Astrocyte of the spinal cord (primary cell): ENCODE measurements around the gene NFE2.
"Not testable (repeated sequence)": the region's sequence is repeated elsewhere in the genome, so short reads cannot be mapped to it uniquely, and the experiment has no call there.

Source experiments
- DNase-seq: peaks from one replicate; pipeline ENCODE4 v3.0.0; 2011; ENCODE audit warnings: low read depth, low spot score
- H3K4me3 ChIP-seq: 2 replicates; pipeline ENCODE4 v1.5.1; 2011; ENCODE audit warnings: low read depth, mild to moderate bottlenecking, low read length, moderate library complexity
- CTCF ChIP-seq: IDR thresholded peaks from 2 replicates; pipeline ENCODE4 v1.5.1; 2012; ENCODE audit warnings: low read depth, mild to moderate bottlenecking, low read length, inconsistent platforms
- in situ Hi-C: cut with HindIII; loops from 2 replicates; pipeline ENCODE4 v1.10.0; 2017; ENCODE audit warnings: low sequenced_read_pairs

The NFE2 gene

DNA sequence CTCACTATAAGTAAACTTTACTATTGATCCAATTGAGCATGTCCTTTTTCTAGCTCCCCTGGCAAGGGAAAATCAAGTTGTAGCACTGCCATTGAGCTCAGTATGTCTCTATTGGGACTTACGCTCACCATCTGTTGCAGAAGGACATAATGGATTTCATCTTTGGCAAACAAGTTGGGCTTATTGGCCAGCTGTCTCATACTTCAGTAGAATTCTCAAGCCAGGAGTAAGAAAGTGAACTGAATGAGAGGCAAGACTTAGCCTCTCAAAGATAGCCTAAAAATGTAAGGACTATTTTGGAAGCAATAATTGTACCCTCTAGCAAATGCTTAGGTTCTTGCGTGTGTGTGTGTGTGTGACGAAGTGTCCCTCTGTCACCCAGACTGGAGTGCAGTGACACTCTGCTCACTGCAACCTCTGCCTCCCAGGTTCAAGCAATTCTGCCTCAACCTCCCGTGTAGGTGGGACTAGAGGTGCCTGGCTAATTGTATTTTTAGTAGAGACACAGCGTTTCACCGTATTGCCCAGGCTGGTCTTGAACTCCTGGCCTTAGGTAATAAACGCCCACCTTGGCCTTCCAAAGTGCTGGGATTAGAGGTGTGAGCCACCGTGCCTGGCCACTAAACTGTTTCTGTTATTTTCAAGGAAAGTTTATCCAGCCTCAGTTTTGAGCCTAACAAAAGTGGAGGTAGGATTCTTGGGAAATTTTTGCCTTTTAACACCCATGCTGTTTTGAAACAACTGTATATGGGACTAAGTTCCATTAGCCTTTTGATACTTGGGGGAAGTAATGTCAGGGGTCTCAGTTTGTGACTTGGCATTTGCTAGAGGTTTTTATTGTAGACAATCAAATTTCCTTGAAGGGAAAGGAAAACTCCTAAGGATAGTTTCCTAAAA lies 13.3 kb downstream of the NFE2 start:
- H3K4me3 ChIP-seq, result no peak overlapping the region
- no peak for TF ChIP-seq CTCF
- in situ Hi-C loops, result no loop called here
- no peak for DNase-seq

DNA sequence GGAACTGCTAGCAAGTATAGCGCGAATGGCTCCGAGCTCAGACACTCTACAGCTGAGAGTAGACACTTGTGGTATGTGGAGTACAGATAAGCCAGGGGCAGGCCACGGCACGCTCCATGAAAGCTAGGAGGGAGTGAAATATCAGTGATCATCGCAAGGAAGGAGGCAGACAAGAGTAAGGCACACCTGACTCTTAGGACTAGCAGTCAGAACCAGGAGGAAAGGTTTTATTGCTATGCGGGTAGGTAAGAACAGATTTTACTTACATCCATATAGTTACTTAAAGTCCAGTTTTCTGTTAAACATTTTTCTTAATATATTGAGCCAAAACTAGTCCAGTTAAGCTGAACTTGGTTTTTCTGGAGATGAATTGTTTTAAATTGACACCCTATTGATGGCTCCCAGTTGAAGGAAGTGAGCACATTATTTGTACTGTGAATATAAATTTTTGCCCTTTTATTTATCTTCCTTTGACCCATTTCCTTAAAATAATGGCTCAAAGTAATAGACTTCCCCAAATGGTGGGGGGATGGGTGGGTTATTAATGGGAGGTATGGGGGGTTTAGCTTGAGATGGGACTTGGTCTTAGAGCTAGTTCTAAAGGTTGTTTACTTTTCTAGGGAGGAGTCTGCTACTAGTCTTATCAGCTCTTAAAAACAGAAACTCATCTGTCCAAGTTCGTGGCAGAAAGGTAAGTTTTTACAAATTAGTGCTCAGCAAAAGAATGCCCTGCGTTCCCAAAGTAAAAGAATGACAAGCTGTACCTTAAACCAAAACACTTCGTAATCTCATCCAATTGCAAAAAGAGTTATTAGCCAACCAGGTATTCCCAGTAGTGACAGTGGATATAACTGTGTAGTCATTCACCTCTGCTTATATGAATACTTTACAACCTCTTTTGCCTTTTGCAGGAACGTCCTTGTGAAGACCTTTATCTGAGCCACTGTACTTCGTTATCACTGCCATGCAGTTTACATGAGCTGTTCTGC lies 14.5 kb downstream of the NFE2 start:
- no peak for DNase-seq
- TF ChIP-seq CTCF, result no peak
- in situ Hi-C loops, result no loop called here
- H3K4me3 ChIP-seq, result no peak overlapping the region

DNA sequence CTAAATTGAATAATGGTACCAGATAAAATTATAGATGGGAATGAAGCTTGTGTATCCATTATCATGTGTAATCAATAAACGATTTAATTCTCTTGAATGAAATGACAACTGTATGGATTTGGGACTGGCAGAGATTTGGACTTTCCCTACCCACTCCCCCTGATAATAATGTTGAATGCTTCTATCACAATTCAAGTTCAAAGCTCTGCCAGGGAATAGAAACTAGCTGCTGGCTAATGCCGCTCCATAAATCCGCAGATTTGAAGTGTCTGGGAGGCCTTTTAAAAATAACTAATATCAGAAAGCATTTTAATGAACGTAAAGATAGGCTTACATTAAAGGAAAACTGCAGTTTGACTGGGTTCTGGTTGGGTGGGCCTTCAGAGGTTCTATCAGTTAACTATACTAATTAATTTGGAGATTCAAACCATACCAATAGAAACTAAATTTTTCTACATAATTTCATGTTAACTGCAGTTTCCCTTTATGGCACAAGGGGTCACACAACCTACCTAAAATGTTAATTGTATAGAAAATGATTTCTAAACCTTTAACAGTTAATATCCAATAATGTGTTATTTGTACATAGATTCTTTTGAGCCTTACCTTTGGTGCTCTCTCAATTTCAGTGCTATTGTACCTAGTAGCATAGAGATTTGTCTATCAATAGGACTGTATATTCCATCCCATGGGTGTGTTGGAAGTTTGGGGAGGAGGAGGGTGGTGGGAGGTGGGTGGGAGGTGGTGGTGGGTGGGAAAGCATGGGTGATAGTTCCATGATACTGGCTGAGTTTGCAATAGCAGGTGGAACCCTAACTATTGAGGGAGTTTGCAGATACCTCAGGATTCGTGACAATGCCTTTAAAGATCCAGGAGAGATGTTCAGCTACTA lies 15.4 kb downstream of the NFE2 start:
- peak; percentile 45 for TF ChIP-seq CTCF
- in situ Hi-C loops, result no loop called here
- DNase-seq, result no peak
- no peak overlapping the region for H3K4me3 ChIP-seq

- DNase-seq, in situ Hi-C loops: not testable (repeated sequence)
- H3K4me3 ChIP-seq, result peak overlapping the region; percentile 97
These were observed 16.6 kb downstream of the NFE2 start for GRCh38 chr12:54284070-54284780.

DNA sequence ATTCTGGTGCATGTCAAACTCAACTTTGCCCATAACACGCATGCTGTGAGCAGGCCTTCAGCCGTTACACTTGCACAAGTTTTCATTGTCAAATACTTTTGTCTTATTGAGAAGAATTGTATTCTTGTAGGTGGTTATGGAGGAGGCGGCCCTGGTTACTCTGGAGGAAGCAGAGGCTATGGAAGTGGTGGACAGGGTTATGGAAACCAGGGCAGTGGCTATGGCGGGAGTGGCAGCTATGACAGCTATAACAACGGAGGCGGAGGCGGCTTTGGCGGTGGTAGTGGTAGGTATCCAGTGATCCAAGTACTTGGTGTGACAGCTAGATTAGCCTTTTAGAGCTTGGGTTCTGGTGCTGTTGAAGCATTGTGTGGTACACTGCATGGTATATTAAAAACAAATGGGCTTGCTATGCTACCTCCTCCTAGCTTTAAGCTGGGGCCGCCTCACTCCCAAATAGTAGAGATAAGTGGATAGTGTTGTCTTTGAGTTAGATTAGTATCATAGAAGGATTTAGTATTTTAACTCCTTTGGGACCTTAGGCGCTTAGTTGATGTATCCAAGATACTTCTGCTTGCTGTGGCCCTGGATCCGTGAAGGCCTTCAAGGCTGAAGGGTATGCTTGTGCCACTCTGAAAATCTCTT lies 17.7 kb downstream of the NFE2 start:
- DNase-seq, result no peak
- in situ Hi-C loops, result no loop called here
- TF ChIP-seq CTCF, result no peak

DNA sequence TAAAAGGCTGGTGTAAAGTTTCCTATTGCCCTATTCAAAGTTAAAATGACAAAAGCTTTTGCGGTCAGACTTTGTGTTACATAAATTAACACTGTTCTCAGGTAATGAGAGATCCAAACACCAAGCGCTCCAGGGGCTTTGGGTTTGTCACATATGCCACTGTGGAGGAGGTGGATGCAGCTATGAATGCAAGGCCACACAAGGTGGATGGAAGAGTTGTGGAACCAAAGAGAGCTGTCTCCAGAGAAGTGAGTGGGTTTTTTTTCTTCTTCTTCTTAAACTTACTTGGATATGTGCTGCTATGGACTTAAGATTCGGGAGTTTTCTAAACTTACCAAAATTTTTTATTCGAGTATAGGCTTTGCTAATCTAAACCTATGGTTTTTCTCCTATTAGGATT lies 19.1 kb downstream of the NFE2 start:
- DNase-seq, in situ Hi-C loops: not testable (repeated sequence)
- peak overlapping the region; percentile 97 for H3K4me3 ChIP-seq

More for the DNA sequence above, 17.7 kb downstream of the NFE2 start:
- H3K4me3 ChIP-seq, result peak overlapping the region; percentile 97

DNA sequence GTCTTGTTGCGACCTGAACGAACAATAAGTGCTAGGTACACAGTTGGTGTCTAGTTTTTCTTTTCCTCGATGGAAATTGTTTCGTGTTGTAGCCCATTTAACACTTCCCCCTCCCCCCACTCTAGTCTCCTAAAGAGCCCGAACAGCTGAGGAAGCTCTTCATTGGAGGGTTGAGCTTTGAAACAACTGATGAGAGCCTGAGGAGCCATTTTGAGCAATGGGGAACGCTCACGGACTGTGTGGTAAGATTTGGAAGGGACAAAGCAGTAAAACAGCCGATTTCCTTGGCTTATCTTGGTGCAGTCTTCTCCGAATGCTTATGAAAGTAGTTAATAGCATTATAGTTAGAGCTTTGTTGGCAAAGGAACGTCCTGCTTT lies 19.6 kb downstream of the NFE2 start:
- DNase-seq, in situ Hi-C loops: not testable (repeated sequence)
- H3K4me3 ChIP-seq, result peak overlapping the region; percentile 97
